Right lobe of liver (tissue), 6 donors: ENCODE results near the gene HAND1. TPM values are rescaled to one million over a fixed set of nuclear protein-coding genes. Genes with fewer than 3 reads are reported as not detected.

Experiments
- ATAC-seq, 4 donors: fragments of 200-7000 bp; cut with Tn5 transposase; one replicate each; pipeline ENCODE4 v1.9.1; 2020; ENCODE audit warnings: mild to moderate bottlenecking in 4 of 4, moderate library complexity in 4 of 4
- DNase-seq, 3 donors: peaks; one replicate each; pipeline ENCODE4 v3.0.0-alpha.2; 2020
- H3K27ac ChIP-seq, 3 donors: fragments of 200-600 bp; one replicate each; pipeline ENCODE4 v1.8.0; 2022
- H3K27me3 ChIP-seq, 2 donors: fragments of 200-600 bp; one replicate each; pipeline ENCODE4 v1.8.0; 2022
- H3K36me3 ChIP-seq, 4 donors: fragments of 200-600 bp; sonication (generic) in 1 of 4; one replicate each; pipeline versions ENCODE4 v1.5.1 to v1.8.0; 2017 to 2022; ENCODE audit warnings: control low read depth in 1 of 4
- H3K4me1 ChIP-seq, 4 donors: fragments of 200-600 bp; sonication (generic) in 1 of 4; one replicate each; pipeline versions ENCODE4 v1.5.1 to v1.8.0; 2017 to 2022; ENCODE audit warnings: control low read depth in 1 of 4
- H3K4me3 ChIP-seq, 3 donors: fragments of 200-600 bp; one replicate each; pipeline ENCODE4 v1.8.0; 2022
- H3K9me3 ChIP-seq, 4 donors: fragments of 200-600 bp; sonication (generic) in 1 of 4; one replicate each; pipeline versions ENCODE4 v1.5.1 to v1.8.0; 2017 to 2022; ENCODE audit warnings: control low read depth in 1 of 4
- CTCF ChIP-seq, 4 donors: fragments of 200-600 bp in 3 of 4; fragments of 450-650 bp in 1 of 4; IDR thresholded peaks; one replicate each; pipeline versions ENCODE4 v1.5.1 to v1.8.0; 2016 to 2022; ENCODE audit warnings: antibody characterized with exemption in 4 of 4, mild to moderate bottlenecking in 2 of 4
- POLR2A ChIP-seq: fragments of 450-650 bp; IDR thresholded peaks from one replicate; pipeline ENCODE4 v1.6.1; 2017; ENCODE audit warnings: antibody characterized with exemption, mild to moderate bottlenecking
- WGBS: methylation state at CpG from one replicate; pipeline ENCODE4 v1.1.6; 2018; ENCODE audit warnings: low coverage, low lambda C conversion rate; ENCODE audit not compliant: insufficient coverage; ENCODE audit errors: missing lambda C conversion rate; 5-methylcytosine and 5-hydroxymethylcytosine counted together
- intact Hi-C, 2 donors: fragments of 100-400 bp; cut with DNase I; formaldehyde crosslinking; loops; one replicate each; pipeline versions ENCODE4 v1.11.2 to v1.14.1; 2022
- total RNA-seq, 6 experiments: library from RNA; depleted of rRNA in 2 of 6; stranded (reverse); fragments of >200 nt in 2 of 6; fragmentation: NEBNext Ultra II Directional in 3 of 6; extraction: Animal tissue kit (Norgen Biotek cat#: 25700) in 3 of 6; gene quantifications; one replicate each; pipeline versions ENCODE4 v1.1.0 to v1.2.4, GENCODE V29; 2016 to 2023
- donor health status: DM: no; HTN: yes; CAD: no.
- donor health status: DM: no; HTN: no; CAD: no.
- donor health status: DM: no; HTN: no; CAD: no.
- donor health status: DM: no; HTN: yes; CAD: no.
- donor health status: DM: no; HTN: yes; CAD: no.

Gene HAND1
- total RNA-seq, 6 experiments from 2014 or later = not detected

DNA sequence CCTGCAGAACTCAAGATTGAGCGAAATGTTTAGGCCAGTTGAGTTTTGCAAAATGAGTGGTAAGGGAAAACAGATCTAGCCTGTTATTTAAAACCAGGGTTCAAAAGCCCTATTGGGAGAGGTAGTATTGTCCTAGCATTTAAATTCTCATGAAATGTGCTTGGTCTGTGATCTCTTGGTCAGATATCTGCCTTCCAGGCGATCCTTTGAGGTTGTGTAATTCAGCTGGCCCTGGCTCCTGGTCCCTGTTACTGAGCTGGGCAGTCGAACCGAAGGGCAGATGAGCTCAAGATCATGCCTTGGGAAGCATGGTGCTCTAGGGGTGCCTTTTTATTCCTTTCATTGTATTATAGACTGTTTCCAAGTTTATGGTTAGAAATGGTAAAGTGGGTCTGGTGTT is 17.9 kb downstream of the HAND1 start:
- Histone ChIP-seq H3K27ac (no peak overlapping the region), H3K4me3 (no peak overlapping the region), H3K36me3 (peaks cover 2 to 20% (median 6%) of the 10 kb centered on the region in 4 donors), H3K9me3 (no peaks in the 10 kb centered on the region), H3K27me3 (no peaks in the 10 kb centered on the region), H3K4me1 (peaks cover 0 to 5% (median 0%) of the 10 kb centered on the region in 4 donors)
- TF ChIP-seq CTCF (IDR thresholded peaks at IDR 0.05) = no peak
- ATAC-seq (peak in 3 of 4 donors; percentile 33 to 86 (median 52)), DNase-seq (no peak)
- intact Hi-C loops = loop anchor here in 1 of 2 donors (10.0 kb wide), 1 partner anchor 145 kb away; no protein-coding TSS in a partner anchor
- WGBS = 57% methylated on average over 3 of the region's 4 CpGs

DNA sequence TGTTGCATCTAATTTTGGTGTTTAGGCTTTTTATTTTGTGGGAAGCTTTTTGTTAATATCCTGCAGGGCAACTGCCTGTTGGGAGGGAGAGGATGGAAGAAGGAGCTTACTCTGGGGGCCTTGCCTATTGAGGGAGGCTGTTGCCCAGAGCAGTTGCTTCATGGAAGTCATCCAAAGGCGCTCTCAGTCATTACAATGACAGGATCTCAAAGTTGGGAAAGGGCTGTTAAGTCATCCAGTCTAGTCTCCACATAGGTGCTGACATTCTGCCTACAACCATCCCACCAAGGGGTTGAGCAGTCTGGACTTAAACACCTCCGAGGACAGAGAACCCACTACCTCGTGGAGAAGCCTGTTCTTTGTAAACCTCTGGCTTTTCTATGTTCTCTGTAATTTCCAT is 19.0 kb downstream of the HAND1 start:
- no peaks in the 10 kb centered on the region for H3K9me3 ChIP-seq
- peaks cover 6 to 30% (median 14%) of the 10 kb centered on the region in 4 donors for H3K36me3 ChIP-seq
- intact Hi-C loops = no loop called here
- no peak overlapping the region for H3K27ac ChIP-seq
- TF ChIP-seq CTCF (IDR thresholded peaks at IDR 0.05) = no peak
- TF ChIP-seq POLR2A = no peak
- H3K4me3 ChIP-seq = no peak overlapping the region
- no peaks in the 10 kb centered on the region for H3K27me3 ChIP-seq
- ATAC-seq (no peak), DNase-seq (no peak)
- peaks cover 0 to 5% (median 0%) of the 10 kb centered on the region in 4 donors for H3K4me1 ChIP-seq
- WGBS = 83% methylated on average over 2 of the region's 3 CpGs

DNA sequence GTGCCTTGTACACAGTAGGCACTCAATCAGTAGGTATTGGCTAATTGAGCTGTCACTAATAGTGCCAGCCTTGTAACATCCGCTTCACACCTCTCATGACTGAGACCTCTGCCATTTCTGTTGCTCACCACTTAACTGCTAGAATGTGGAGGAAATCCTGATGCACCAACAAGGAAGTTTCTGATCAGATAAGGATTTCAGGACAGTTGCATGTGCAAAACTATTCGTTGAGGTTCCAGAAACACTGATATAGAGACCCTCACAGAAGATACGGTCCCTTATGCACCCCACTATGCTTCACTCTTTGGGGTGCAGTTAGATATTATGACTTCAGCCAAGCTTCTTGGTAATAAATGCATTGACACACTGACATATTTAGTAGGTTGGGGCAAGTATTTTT is 21.5 kb downstream of the HAND1 start:
- Histone ChIP-seq H3K4me1 (peaks cover 0 to 11% (median 0%) of the 10 kb centered on the region in 4 donors), H3K36me3 (peaks cover 6 to 43% (median 19%) of the 10 kb centered on the region in 4 donors), H3K9me3 (no peaks in the 10 kb centered on the region), H3K4me3 (no peak overlapping the region), H3K27ac (no peak overlapping the region), H3K27me3 (no peaks in the 10 kb centered on the region)
- ATAC-seq = no peak
- intact Hi-C loops = no loop called here
- no peak for DNase-seq
- TF ChIP-seq CTCF (IDR thresholded peaks at IDR 0.05) (no peak), POLR2A (no peak)
- 83% methylated on average over 2 of the region's 3 CpGs for WGBS

- no peak for TF ChIP-seq CTCF (IDR thresholded peaks at IDR 0.05)
- no peak for TF ChIP-seq POLR2A
- Histone ChIP-seq H3K27ac (no peak overlapping the region), H3K4me1 (peaks cover 0 to 11% (median 0%) of the 10 kb centered on the region in 4 donors), H3K4me3 (no peak overlapping the region), H3K36me3 (peaks cover 6 to 43% (median 20%) of the 10 kb centered on the region in 4 donors), H3K27me3 (no peaks in the 10 kb centered on the region), H3K9me3 (no peaks in the 10 kb centered on the region)
- WGBS = 83% methylated on average over 3 of the region's 5 CpGs
- DNase-seq = no peak
- intact Hi-C loops = no loop called here
- no peak for ATAC-seq
These were observed 22.4 kb downstream of the HAND1 start for GRCh38 chr5:154455585-154455984.

DNA sequence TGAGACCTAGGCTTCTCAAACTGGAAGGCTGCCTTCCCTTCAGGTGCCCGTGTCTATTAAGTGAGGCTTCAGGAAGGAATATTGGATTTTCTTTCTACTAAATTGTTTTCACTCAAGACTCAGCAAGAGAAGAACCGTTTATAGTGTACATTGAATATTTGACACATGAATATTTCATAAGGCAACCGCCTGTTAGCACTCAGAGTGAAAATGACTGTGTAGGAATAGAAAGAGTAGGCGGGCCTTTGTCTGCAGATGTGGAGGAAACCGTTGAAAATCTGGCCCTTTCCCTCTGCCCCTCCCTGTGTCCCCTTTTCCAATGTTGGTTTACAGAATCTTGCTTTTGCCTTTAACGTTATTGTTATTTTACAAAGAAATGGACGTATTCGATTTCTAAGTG is 26.1 kb downstream of the HAND1 start:
- Histone ChIP-seq H3K36me3 (peaks cover 6 to 40% (median 18%) of the 10 kb centered on the region in 4 donors), H3K4me3 (no peak overlapping the region), H3K27me3 (no peaks in the 10 kb centered on the region), H3K27ac (no peak overlapping the region), H3K4me1 (peaks cover 0 to 23% (median 3%) of the 10 kb centered on the region in 4 donors), H3K9me3 (no peaks in the 10 kb centered on the region)
- ATAC-seq = no peak
- 68% methylated on average over 8 of the region's 8 CpGs for WGBS
- intact Hi-C loops = no loop called here
- TF ChIP-seq CTCF (IDR thresholded peaks at IDR 0.05) = no peak
- DNase-seq = no peak
